Cardiac fibroblast (primary cell): ENCODE results near the gene DEAF1.

Source experiments
- DNase-seq, 2 donors: peaks; one replicate each; pipeline versions ENCODE4 v3.0.0 to v3.0.0-alpha.2; 2010; ENCODE audit warnings: low read depth in 2 of 2
- H3K4me3 ChIP-seq, 2 donors: replicated peaks in 1 of 2; 1 replicate in 1 of 2; 2 replicates in 1 of 2; pipeline ENCODE4 v1.5.1; 2011; ENCODE audit warnings: low read depth in 2 of 2, low read length in 2 of 2, mild to moderate bottlenecking in 2 of 2, moderate library complexity in 1 of 2
- TF ChIP-seq, protein P1 (sequence below): IDR thresholded peaks from one replicate; pipeline ENCODE4 v1.5.1; 2011; ENCODE audit warnings: low read depth, mild to moderate bottlenecking, low read length, inconsistent platforms

The DEAF1 gene

DNA sequence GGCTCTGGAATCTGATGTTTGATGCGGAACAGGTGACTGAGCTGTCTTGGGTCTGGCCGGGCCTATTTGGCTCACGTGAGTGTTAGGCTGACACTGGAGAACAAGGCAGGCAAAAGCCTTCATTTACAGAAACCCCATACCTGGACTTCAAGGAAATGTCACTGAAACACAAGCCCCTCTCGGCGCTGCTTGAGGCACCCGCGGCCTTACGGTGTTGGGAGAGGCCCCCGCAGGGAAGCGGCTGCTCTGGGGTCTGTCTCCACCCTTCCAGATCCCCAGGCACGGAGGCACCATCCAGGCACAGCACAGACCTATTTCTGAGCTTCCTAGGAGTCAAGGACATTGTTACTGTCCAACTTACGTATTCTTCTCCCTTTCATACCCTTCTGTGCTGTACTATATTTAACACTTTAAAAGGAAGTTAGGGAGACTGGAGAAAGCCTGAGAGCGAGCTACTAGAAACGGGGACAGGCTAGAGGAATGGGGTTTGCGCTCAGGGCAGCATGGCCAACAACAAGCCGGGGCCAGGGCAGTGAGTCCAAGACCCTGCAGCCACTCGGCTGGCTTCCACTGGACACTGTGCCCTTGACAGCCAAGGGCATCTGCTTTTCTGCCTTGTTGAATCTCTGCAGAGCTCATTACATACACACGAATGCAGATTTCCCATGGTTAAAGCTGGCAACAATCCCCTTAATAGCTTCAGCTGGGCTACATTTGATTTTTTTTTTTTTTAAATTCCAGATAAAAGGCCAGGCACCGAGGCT is 34.2 kb downstream of the DEAF1 start:
- TF ChIP-seq, protein P1, sequence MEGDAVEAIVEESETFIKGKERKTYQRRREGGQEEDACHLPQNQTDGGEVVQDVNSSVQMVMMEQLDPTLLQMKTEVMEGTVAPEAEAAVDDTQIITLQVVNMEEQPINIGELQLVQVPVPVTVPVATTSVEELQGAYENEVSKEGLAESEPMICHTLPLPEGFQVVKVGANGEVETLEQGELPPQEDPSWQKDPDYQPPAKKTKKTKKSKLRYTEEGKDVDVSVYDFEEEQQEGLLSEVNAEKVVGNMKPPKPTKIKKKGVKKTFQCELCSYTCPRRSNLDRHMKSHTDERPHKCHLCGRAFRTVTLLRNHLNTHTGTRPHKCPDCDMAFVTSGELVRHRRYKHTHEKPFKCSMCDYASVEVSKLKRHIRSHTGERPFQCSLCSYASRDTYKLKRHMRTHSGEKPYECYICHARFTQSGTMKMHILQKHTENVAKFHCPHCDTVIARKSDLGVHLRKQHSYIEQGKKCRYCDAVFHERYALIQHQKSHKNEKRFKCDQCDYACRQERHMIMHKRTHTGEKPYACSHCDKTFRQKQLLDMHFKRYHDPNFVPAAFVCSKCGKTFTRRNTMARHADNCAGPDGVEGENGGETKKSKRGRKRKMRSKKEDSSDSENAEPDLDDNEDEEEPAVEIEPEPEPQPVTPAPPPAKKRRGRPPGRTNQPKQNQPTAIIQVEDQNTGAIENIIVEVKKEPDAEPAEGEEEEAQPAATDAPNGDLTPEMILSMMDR, result no peak
- no peak for DNase-seq
- no peak overlapping the region for H3K4me3 ChIP-seq

DNA sequence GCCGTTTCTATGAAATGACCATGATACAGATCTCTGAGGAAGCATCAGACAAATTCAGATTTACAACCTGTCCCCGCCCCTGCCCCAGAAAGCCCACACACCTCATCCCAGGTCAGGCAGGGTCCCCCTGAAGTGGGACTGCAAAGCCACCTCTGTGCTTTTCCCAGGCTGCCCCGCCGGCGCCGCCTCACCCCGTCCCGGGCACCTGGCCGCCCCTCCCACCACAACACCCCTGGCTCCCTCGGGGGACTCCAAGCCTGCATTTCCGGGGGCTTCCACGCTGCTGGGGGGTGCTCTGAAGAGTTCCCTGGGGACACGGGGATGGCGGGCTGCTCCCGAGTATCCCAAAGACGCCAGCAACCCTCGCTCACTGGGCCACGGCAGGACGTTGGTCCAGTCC is 34.7 kb downstream of the DEAF1 start:
- DNase-seq, result no peak
- TF ChIP-seq, protein P1, result no peak
- no peak overlapping the region for H3K4me3 ChIP-seq

DNA sequence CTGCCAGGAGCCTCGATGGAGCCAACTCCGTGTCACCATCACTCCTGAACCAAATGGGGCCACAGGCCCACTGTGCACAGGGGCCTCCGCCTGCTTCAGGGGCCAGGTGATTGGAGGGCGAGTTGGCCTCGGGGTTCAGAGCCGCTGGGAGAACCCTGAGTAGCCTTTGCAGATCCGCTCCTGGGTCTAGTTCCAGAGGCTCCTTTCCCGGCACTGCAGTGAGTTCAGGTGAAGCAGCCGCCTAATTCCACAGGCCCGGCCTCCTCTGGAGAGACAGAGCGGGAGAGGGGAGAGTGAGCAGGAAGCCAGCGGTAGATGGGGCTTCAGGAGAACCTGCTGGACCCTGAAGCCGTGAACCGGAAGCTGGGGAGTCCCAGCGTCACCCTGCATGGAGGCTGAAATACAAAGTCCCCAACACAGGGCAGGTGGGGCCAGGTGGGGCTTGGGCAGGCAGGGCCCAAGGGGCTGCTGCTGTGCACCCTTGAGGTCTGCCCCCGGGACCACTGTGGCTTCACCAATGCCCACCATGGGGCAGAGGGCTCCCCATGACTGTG is 35.4 kb downstream of the DEAF1 start:
- H3K4me3 ChIP-seq, result no peak overlapping the region
- DNase-seq, result no peak
- TF ChIP-seq, protein P1, result no peak

DNA sequence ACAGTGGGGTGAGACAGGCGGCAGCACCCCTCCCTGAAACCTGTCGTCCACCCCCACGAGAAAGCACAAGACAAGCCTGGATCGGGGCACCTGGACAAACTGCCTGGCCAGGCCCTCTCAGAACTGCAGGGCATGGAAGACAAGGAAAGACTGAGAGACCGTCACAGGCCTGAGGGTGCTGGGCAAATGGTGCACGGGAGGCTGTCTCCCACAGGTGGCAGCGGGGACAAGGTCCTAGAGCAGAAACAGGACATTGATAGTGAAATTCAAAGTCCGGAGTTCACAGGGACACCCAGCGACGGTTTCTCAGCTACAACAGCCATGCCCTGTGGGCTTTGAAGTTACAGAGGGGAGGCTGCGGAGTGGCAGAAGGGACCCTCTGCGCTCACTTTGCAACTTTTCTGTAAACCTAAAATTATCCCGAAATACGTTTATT is 37.3 kb downstream of the DEAF1 start:
- H3K4me3 ChIP-seq, result no peak overlapping the region
- DNase-seq, result no peak
- TF ChIP-seq, protein P1, result no peak

DNA sequence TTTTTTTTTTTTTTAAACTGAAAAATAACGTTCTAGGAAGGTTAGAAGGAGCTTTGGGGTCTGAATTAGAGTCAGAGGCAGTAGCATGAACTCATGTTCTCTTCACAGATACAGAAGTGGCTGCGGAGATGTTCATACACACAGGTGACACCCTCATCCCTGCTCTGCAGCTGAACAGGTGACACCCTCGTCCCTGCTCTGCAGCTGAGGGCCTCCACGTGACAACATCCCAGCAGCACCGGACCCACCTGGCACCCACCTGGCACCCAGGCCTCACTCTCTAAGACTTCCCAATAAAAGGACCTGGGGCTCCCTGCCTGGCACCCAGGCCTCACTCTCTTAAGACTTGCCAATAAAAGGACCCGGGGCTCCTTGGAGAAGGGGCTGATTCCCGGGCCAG is 38.2 kb downstream of the DEAF1 start:
- no peak overlapping the region for H3K4me3 ChIP-seq
- DNase-seq, result no peak
- TF ChIP-seq, protein P1, result no peak

DNA sequence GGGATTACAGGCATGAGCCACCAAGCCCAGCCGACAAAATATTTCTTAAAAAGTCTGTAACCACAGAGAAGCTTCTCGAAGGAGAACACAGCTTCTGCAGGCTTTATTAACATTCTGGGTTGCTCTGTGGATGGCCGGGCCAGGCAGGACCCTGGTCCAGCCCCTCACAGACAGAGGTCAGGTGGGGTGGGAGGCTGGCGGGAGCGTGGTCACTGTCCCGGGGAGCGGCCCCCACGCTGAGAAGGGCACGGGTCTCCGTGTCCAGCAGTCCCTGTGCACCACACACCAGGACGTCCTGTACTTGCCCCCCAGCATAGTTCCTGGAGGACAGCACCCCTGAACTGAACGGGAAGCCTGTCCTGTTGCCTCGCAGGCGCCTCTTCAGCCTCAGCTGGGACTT is 38.6 kb downstream of the DEAF1 start:
- DNase-seq, result no peak
- TF ChIP-seq, protein P1, result no peak
- H3K4me3 ChIP-seq, result no peak overlapping the region
